Activated effector memory CD4-positive, alpha-beta T cell treated with Interleukin-2 at 50 U/mL for 16 hours (primary cell): ENCODE data around the gene ZNF22.

Experiments
- DNase-seq: peaks from one replicate; pipeline ENCODE4 v3.0.0-alpha.2; 2020

The ZNF22 gene

GRCh38 chr10:45035673-45036072, 35.0 kb downstream of the ZNF22 start:
- DNase-seq = no peak

GRCh38 chr10:45040921-45041542, 40.3 kb downstream of the ZNF22 start:
- DNase-seq = no peak

- no peak for DNase-seq
Measured at GRCh38 chr10:45044290-45044689, 43.6 kb downstream of the ZNF22 start.

GRCh38 chr10:45050551-45051235, 50.0 kb downstream of the ZNF22 start:
- no peak for DNase-seq

- no peak for DNase-seq
Measured at GRCh38 chr10:45052700-45053099, 52.0 kb downstream of the ZNF22 start.

GRCh38 chr10:45053569-45054100, 52.9 kb downstream of the ZNF22 start:
- DNase-seq = no peak
